Measurements from ENCODE around the gene PLCB4. TPM values are rescaled to one million over a fixed set of nuclear protein-coding genes. Genes with fewer than 3 reads are reported as not detected.

Gene PLCB4
- total RNA-seq, 1 experiment from 2014 or later = 0.91 TPM

DNA sequence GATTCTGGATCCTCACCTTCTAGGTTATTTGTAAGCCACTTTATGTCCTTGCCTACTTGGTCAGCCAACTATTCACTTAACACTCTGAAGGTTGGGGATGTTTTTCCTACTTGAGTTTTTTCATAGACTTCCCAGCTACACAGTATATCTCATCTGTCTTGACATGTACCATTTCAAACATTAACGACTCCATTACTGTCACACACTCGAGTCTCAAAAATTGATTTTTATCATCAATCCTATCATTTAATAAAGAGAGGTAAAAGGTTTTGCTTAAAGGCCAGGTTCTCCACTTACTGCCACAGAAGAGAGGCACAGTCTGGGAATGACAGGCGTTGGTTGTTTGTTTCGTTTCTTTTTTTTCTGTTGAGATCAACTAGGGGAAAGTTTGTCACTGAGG lies 407.3 kb downstream of the PLCB4 start:
- Mint-ChIP-seq H3K36me3 (ENCODE audit: insufficient read depth, unreplicated experiment) (no peaks in the 10 kb centered on the region), H3K4me1 (ENCODE audit: insufficient read depth, unreplicated experiment) (no peaks in the 10 kb centered on the region), H3K27me3 (ENCODE audit: insufficient read depth, unreplicated experiment) (no peaks in the 10 kb centered on the region), H3K9me3 (ENCODE audit: unreplicated experiment) (no peaks in the 10 kb centered on the region), H3K27ac (ENCODE audit: low read depth, unreplicated experiment) (no peak overlapping the region), H3K4me3 (ENCODE audit: unreplicated experiment) (no peak overlapping the region)
- BruUV-seq (replicated peaks) = no TSS peak
- TF ChIP-seq, protein P1, sequence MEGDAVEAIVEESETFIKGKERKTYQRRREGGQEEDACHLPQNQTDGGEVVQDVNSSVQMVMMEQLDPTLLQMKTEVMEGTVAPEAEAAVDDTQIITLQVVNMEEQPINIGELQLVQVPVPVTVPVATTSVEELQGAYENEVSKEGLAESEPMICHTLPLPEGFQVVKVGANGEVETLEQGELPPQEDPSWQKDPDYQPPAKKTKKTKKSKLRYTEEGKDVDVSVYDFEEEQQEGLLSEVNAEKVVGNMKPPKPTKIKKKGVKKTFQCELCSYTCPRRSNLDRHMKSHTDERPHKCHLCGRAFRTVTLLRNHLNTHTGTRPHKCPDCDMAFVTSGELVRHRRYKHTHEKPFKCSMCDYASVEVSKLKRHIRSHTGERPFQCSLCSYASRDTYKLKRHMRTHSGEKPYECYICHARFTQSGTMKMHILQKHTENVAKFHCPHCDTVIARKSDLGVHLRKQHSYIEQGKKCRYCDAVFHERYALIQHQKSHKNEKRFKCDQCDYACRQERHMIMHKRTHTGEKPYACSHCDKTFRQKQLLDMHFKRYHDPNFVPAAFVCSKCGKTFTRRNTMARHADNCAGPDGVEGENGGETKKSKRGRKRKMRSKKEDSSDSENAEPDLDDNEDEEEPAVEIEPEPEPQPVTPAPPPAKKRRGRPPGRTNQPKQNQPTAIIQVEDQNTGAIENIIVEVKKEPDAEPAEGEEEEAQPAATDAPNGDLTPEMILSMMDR (IDR thresholded peaks at IDR 0.05; ENCODE audit: unreplicated experiment) = no peak
- no peak for DNase-seq (ENCODE audit: unreplicated experiment)
- POLR2A ChIA-PET = no interaction called here
- intact Hi-C loops (cut with micrococcal nuclease) = no loop called here
- CTCF ChIA-PET = interaction anchor here (0.6 to 1.8 kb wide), 3 partner anchors 94 to 214 kb away, joined by 4 to 5 read pairs (median 4); no protein-coding TSS in a partner anchor

DNA sequence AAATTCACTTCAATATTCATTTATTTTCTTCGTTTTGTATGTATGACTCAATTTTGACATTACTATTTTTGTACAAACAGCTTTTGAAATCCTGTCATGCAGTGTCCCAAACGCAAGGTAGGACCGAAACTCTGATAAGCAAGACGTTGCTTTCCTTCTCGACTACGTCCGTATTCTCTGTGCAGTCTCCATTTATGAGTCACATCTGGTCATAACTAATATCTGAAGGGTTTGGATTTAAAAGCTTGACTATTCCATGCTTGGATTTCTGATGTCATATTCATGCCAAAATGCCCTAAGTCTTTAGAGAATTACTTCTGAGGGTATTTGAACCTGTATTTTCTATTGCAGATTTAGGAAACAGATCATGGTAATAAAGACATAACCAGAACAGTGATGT lies 407.8 kb downstream of the PLCB4 start:
- ChIA-PET CTCF (interaction anchor here (0.6 to 1.8 kb wide), 2 partner anchors 133 to 214 kb away, joined by 4 to 5 read pairs; no protein-coding TSS in a partner anchor), POLR2A (no interaction called here)
- DNase-seq (ENCODE audit: unreplicated experiment) = no peak
- TF ChIP-seq, protein P1 (IDR thresholded peaks at IDR 0.05; ENCODE audit: unreplicated experiment) = no peak
- no peaks in the 10 kb centered on the region for H3K4me1 Mint-ChIP-seq (ENCODE audit: insufficient read depth, unreplicated experiment)
- H3K27ac Mint-ChIP-seq (ENCODE audit: low read depth, unreplicated experiment) = no peak overlapping the region
- no peaks in the 10 kb centered on the region for H3K9me3 Mint-ChIP-seq (ENCODE audit: unreplicated experiment)
- H3K36me3 Mint-ChIP-seq (ENCODE audit: insufficient read depth, unreplicated experiment) = no peaks in the 10 kb centered on the region
- H3K4me3 Mint-ChIP-seq (ENCODE audit: unreplicated experiment) = no peak overlapping the region
- intact Hi-C loops (cut with micrococcal nuclease) = no loop called here
- BruUV-seq (replicated peaks) = no TSS peak
- no peaks in the 10 kb centered on the region for H3K27me3 Mint-ChIP-seq (ENCODE audit: insufficient read depth, unreplicated experiment)

DNA sequence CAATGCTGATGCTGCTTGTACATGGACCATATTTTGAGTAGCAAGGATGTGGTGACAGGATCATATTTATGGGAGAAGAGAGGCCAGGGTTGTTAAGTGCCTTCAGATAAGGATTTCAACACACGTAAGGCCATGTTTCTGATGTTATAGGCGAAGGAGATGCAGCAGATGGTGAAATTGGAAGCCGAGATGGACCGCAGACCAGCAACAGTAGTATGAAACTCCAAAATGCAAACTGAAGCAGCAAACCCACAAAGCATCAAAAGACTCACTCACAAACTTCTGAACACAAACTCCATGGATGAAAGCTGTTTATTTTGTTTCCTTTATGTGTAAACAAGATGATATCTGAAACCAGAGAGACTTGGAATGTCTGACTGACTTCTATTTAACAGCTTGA lies 409.9 kb downstream of the PLCB4 start:
- intact Hi-C loops (cut with micrococcal nuclease) = no loop called here
- Mint-ChIP-seq H3K4me3 (ENCODE audit: unreplicated experiment) (no peak overlapping the region), H3K36me3 (ENCODE audit: insufficient read depth, unreplicated experiment) (no peaks in the 10 kb centered on the region), H3K27me3 (ENCODE audit: insufficient read depth, unreplicated experiment) (peaks cover 11% of the 10 kb centered on the region), H3K27ac (ENCODE audit: low read depth, unreplicated experiment) (no peak overlapping the region), H3K9me3 (ENCODE audit: unreplicated experiment) (no peaks in the 10 kb centered on the region), H3K4me1 (ENCODE audit: insufficient read depth, unreplicated experiment) (no peaks in the 10 kb centered on the region)
- ChIA-PET POLR2A (no interaction called here), CTCF (interaction anchor here (1.0 kb wide), 1 partner anchor 131 kb away, joined by 3 read pairs; no protein-coding TSS in a partner anchor)
- DNase-seq (ENCODE audit: unreplicated experiment) = no peak
- TF ChIP-seq, protein P1 (IDR thresholded peaks at IDR 0.05; ENCODE audit: unreplicated experiment) = no peak
- BruUV-seq (replicated peaks) = no TSS peak

DNA sequence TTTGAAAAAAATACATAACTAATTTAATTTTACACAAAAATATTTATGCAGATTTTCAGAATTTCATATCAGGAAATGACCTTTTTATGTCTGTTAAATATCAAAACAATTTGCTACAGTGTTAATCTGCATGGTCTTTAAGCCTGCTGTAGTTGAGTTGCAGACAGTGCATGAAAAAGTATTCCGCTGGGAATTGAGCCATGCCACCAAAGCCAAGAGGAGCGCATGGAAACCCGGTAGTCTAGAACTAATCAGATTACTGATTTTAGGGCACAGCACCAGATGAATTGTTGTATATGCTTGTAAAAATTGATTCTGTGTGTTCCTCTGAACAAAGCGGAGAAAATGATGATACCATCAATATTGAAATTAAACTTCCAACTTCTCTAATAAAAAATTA lies 411.2 kb downstream of the PLCB4 start:
- Mint-ChIP-seq H3K36me3 (ENCODE audit: insufficient read depth, unreplicated experiment) (no peaks in the 10 kb centered on the region), H3K27me3 (ENCODE audit: insufficient read depth, unreplicated experiment) (peaks cover 11% of the 10 kb centered on the region), H3K27ac (ENCODE audit: low read depth, unreplicated experiment) (no peak overlapping the region), H3K9me3 (ENCODE audit: unreplicated experiment) (no peaks in the 10 kb centered on the region), H3K4me3 (ENCODE audit: unreplicated experiment) (no peak overlapping the region), H3K4me1 (ENCODE audit: insufficient read depth, unreplicated experiment) (no peaks in the 10 kb centered on the region)
- ChIA-PET POLR2A (interaction anchor here (1.0 kb wide), 1 partner anchor 31 kb away, joined by 3 read pairs; no protein-coding TSS in a partner anchor), CTCF (no interaction called here)
- intact Hi-C loops (cut with micrococcal nuclease) = no loop called here
- BruUV-seq (replicated peaks) = no TSS peak
- TF ChIP-seq, protein P1 (IDR thresholded peaks at IDR 0.05; ENCODE audit: unreplicated experiment) = no peak
- no peak for DNase-seq (ENCODE audit: unreplicated experiment)

Data from MCF 10A (cell line).